Measurements from ENCODE around the gene CDAN1.

- TF ChIP-seq CTCF (IDR thresholded peaks at IDR 0.05; ENCODE audit: insufficient read depth, low read length, poor library complexity, severe bottlenecking), result no peak
- TF ChIP-seq EZH2phosphoT487 (conservative IDR thresholded peaks at IDR 0.05; ENCODE audit: low read length), result no peak
Measured at GRCh38 chr15:42744195-42744594, 7.3 kb upstream of the CDAN1 start.
